ENCODE results near the gene EIF6.

Gene EIF6

GRCh38 chr20:35307666-35308653 is 23.4 kb upstream of the EIF6 start:
- Histone ChIP-seq H3K4me3 (ENCODE audit: low read length) (no peak overlapping the region), H3K36me3 (ENCODE audit: insufficient read depth, low read depth, low read length) (peaks cover 6% of the 10 kb centered on the region), H3K4me1 (ENCODE audit: insufficient read depth, low read length) (peaks cover 14% of the 10 kb centered on the region), H3K27me3 (ENCODE audit: insufficient read depth, low read length) (no peaks in the 10 kb centered on the region), H3K9ac (ENCODE audit: low read depth, low read length) (no peak overlapping the region), H3K27ac (ENCODE audit: low read length) (no peak overlapping the region), H3K9me3 (ENCODE audit: insufficient read depth, low read depth, low read length) (no peaks in the 10 kb centered on the region)

DNA sequence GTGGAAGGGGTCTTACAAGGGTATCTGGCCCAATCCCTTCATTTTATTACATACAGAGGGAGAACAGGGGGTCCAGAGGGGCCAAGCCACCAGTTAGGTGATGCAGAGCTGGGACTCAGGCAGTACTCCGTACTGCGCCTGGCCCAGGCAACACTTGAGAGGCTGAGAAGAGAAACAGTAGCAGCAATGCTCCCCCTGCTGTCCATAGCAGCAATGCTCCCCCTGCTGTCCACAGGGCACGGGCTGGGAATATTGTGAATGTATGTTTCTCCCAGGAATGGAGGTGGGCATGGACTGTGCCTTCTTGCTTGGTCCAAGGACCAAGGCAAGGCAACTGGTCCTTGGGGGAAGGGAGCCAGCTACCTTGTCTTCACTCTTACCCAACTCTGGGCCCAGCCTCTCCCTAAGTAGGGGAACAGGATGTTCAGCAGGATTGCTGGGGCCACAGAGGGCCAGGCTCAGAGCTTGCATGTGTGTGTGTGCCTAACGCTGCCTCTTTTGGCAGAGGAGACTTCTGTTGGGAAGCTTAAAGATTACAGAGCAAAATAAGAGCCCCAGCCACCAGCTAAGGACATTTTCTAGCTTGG is 22.5 kb upstream of the EIF6 start:
- no peak overlapping the region for H3K9ac ChIP-seq (ENCODE audit: low read depth, low read length)
- H3K4me3 ChIP-seq (ENCODE audit: low read length): no peak overlapping the region
- no peaks in the 10 kb centered on the region for H3K9me3 ChIP-seq (ENCODE audit: insufficient read depth, low read depth, low read length)
- H3K27ac ChIP-seq (ENCODE audit: low read length): no peak overlapping the region
- peaks cover 6% of the 10 kb centered on the region for H3K36me3 ChIP-seq (ENCODE audit: insufficient read depth, low read depth, low read length)
- peaks cover 5% of the 10 kb centered on the region for H3K4me1 ChIP-seq (ENCODE audit: insufficient read depth, low read length)
- no peaks in the 10 kb centered on the region for H3K27me3 ChIP-seq (ENCODE audit: insufficient read depth, low read length)

GRCh38 chr20:35305682-35306556 is 21.3 kb upstream of the EIF6 start:
- H3K36me3 ChIP-seq (ENCODE audit: insufficient read depth, low read depth, low read length): peaks cover 6% of the 10 kb centered on the region
- no peak overlapping the region for H3K9ac ChIP-seq (ENCODE audit: low read depth, low read length)
- no peaks in the 10 kb centered on the region for H3K9me3 ChIP-seq (ENCODE audit: insufficient read depth, low read depth, low read length)
- no peaks in the 10 kb centered on the region for H3K27me3 ChIP-seq (ENCODE audit: insufficient read depth, low read length)
- no peaks in the 10 kb centered on the region; the same call in 1 of the 2 replicates for H3K4me1 ChIP-seq (ENCODE audit: insufficient read depth, low read length)
- no peak overlapping the region for H3K4me3 ChIP-seq (ENCODE audit: low read length)
- no peak overlapping the region for H3K27ac ChIP-seq (ENCODE audit: low read length)

DNA sequence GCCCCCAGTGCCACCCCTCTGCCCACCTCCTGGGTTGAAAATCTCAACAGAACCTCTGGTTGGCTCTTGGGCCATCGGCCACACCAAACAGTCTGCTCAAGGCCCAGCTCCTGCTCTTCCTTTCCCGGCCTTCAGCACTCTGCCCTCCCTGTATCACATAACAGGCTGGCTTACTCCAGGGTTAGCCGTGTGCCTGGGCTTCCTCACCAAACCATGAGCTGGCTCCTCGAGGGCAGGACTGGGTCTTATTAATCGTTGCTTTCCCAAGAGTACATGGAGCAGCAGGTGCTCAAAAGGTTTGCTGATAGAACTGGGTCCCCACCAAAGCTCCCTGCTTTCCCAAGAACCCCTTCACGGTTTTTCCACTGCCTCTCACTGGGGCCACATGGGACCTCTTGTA is 20.4 kb upstream of the EIF6 start:
- H3K9ac ChIP-seq (ENCODE audit: low read depth, low read length): no peak overlapping the region
- no peak overlapping the region for H3K4me3 ChIP-seq (ENCODE audit: low read length)
- H3K9me3 ChIP-seq (ENCODE audit: insufficient read depth, low read depth, low read length): no peaks in the 10 kb centered on the region
- H3K27me3 ChIP-seq (ENCODE audit: insufficient read depth, low read length): no peaks in the 10 kb centered on the region
- no peaks in the 10 kb centered on the region; the same call in 1 of the 2 replicates for H3K4me1 ChIP-seq (ENCODE audit: insufficient read depth, low read length)
- H3K36me3 ChIP-seq (ENCODE audit: insufficient read depth, low read depth, low read length): peaks cover 6% of the 10 kb centered on the region
- H3K27ac ChIP-seq (ENCODE audit: low read length): no peak overlapping the region

DNA sequence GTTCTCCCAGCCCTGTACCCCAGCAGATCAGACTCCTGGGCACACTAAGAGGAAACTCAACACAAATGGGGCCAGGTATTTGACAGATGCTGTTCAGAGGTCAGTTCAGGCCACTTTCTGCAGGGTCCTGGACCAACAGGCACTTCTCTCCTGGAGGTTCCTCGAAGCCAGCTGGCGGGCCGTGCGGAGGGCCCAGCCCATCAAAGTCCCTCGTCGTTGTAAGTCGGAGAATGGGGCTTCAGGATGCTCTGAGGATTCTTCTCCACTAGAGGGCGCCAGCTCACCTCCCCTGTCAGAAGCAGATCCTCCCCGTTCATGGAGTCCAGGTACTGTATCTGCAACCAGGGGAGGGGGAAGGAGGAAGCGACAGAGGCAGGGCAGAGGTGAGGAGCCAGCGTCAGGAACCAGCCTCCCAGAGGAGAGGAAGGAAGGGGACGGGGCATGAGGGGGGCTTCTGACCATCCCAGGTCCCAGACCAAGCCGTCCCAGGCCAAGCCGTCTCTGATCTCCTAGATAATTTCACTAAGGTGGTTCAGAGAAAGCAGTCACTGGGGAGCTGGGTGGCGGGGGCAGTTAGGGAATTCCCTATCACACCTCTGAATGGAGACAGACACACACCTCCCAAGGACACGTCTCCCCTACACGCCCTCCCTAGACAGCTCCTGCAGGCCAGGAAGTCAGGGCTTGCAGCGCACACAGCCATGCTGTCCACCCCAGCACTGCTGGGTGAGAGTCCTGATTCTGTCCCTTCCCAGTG is 19.3 kb upstream of the EIF6 start:
- H3K4me1 ChIP-seq (ENCODE audit: insufficient read depth, low read length): no peaks in the 10 kb centered on the region; the same call in 1 of the 2 replicates
- H3K27me3 ChIP-seq (ENCODE audit: insufficient read depth, low read length): no peaks in the 10 kb centered on the region
- no peak overlapping the region for H3K9ac ChIP-seq (ENCODE audit: low read depth, low read length)
- no peaks in the 10 kb centered on the region for H3K9me3 ChIP-seq (ENCODE audit: insufficient read depth, low read depth, low read length)
- no peak overlapping the region for H3K27ac ChIP-seq (ENCODE audit: low read length)
- H3K36me3 ChIP-seq (ENCODE audit: insufficient read depth, low read depth, low read length): peaks cover 6% of the 10 kb centered on the region
- H3K4me3 ChIP-seq (ENCODE audit: low read length): no peak overlapping the region; the same call in 1 of the 2 replicates

- H3K4me3 ChIP-seq (ENCODE audit: low read length): no peak overlapping the region
- H3K27ac ChIP-seq (ENCODE audit: low read length): no peak overlapping the region
- H3K36me3 ChIP-seq (ENCODE audit: insufficient read depth, low read depth, low read length): peaks cover 6% of the 10 kb centered on the region
- no peaks in the 10 kb centered on the region; the same call in 1 of the 2 replicates for H3K4me1 ChIP-seq (ENCODE audit: insufficient read depth, low read length)
- H3K9ac ChIP-seq (ENCODE audit: low read depth, low read length): no peak overlapping the region
- no peaks in the 10 kb centered on the region for H3K9me3 ChIP-seq (ENCODE audit: insufficient read depth, low read depth, low read length)
- H3K27me3 ChIP-seq (ENCODE audit: insufficient read depth, low read length): no peaks in the 10 kb centered on the region
Measured at GRCh38 chr20:35303382-35303734, 18.8 kb upstream of the EIF6 start.

DNA sequence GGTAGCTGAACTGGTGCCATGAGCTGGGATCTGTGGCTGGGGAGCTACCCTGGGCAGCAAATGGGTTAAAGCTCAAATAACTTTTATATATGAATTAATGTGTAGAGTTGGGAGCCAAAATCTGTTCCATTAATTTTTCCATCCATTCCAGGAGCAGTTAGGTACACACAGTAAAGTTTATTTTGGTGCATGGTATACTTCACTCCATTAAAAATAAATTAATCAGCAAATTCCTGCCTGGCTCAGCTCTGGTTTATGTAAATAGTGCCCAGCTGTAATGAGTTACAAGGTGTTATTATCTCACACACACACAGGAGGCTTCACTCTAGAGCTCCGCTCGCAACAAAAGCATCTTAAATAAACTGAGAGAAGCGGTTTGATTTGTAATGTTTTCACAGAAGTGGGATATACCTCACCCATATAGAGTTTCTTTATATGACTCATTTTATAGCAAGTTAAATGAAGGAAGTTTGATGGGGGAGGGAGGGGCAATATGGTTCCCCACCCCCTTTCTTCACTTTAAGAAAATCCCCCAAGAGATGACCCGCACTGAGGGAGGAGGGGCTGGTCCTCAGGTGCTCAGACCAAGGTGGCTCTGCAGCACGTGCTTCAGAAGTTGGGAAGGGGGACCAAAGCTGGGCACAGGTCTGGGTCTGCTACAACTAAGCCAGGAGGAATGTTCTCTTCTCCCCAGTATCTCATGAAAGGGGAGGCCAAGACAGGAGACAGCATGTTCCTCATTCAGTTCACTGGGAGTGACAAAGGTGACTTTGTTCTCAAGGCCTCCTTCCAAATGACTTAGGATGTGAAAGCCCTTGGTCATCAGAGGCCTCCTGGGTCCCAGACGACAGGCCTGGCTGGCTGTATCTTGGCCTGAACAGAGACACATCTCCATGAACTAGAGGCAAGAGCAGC is 18.1 kb upstream of the EIF6 start:
- Histone ChIP-seq H3K27ac (ENCODE audit: low read length) (no peak overlapping the region), H3K9ac (ENCODE audit: low read depth, low read length) (no peak overlapping the region), H3K4me3 (ENCODE audit: low read length) (no peak overlapping the region), H3K9me3 (ENCODE audit: insufficient read depth, low read depth, low read length) (no peaks in the 10 kb centered on the region), H3K36me3 (ENCODE audit: insufficient read depth, low read depth, low read length) (peaks cover 6% of the 10 kb centered on the region), H3K27me3 (ENCODE audit: insufficient read depth, low read length) (no peaks in the 10 kb centered on the region), H3K4me1 (ENCODE audit: insufficient read depth, low read length) (no peaks in the 10 kb centered on the region)

DNA sequence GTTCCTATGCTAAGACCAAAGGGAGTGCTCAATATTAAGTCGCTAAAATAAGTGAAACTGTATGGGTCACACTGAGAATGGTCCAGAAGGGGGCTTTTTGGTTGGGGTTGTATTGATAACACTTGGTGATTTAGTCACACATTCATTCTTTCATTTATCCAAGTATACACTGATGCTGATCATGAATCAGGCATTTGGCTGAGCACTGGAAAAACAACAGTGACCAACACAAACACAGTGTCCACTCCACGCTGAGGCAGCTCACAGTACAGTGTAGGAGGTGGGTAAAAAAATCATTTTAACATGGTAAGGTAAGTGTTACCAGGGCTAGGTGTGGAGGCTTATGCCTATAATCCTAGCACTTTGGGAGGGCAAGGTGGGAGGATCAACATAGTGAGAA is 16.9 kb upstream of the EIF6 start:
- Histone ChIP-seq H3K9me3 (ENCODE audit: insufficient read depth, low read depth, low read length) (no peaks in the 10 kb centered on the region), H3K27me3 (ENCODE audit: insufficient read depth, low read length) (no peaks in the 10 kb centered on the region), H3K9ac (ENCODE audit: low read depth, low read length) (no peak overlapping the region), H3K4me1 (ENCODE audit: insufficient read depth, low read length) (no peaks in the 10 kb centered on the region), H3K27ac (ENCODE audit: low read length) (no peak overlapping the region), H3K36me3 (ENCODE audit: insufficient read depth, low read depth, low read length) (peaks cover 4% of the 10 kb centered on the region), H3K4me3 (ENCODE audit: low read length) (no peak overlapping the region)

DNA sequence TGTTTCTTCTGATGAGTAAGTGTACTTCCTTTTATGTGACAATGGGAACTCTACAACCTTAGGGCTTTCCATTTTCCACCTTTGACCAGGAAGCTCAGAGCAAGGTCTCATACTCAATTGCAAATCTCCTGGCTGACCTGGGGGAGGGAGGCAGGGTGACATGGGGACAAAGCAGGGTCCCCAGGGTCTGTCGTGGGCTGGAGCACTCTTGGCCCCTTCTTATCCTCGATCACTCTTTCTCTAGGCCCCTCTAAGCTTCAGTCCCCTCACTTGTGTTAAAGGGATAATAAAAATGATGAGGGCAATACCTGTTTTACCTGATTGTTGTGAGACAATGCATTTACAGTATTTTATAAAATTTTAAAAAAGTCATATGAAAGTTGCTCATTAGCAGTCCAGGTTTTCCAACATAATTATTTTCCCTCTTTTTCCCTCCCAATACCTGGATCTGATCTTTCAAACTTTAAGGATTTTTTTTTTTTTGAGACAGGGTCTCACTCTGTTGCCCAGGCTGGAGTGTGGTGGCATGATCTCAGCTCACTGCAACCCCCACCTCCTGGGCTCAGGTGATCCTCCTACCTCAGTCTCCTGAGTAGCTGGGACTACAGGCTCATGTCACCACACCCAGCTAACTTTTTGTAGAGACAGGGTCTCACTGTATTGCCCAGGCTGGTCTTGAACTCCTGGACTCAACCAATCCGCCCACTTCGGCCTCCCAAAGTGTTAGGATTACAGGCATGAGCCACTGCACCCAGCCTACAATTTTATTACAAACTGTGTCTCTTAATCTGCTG is 16.1 kb upstream of the EIF6 start:
- Histone ChIP-seq H3K9ac (ENCODE audit: low read depth, low read length) (no peak overlapping the region), H3K27me3 (ENCODE audit: insufficient read depth, low read length) (no peaks in the 10 kb centered on the region), H3K27ac (ENCODE audit: low read length) (no peak overlapping the region), H3K36me3 (ENCODE audit: insufficient read depth, low read depth, low read length) (no peaks in the 10 kb centered on the region), H3K4me3 (ENCODE audit: low read length) (no peak overlapping the region), H3K4me1 (ENCODE audit: insufficient read depth, low read length) (no peaks in the 10 kb centered on the region), H3K9me3 (ENCODE audit: insufficient read depth, low read depth, low read length) (no peaks in the 10 kb centered on the region)

DNA sequence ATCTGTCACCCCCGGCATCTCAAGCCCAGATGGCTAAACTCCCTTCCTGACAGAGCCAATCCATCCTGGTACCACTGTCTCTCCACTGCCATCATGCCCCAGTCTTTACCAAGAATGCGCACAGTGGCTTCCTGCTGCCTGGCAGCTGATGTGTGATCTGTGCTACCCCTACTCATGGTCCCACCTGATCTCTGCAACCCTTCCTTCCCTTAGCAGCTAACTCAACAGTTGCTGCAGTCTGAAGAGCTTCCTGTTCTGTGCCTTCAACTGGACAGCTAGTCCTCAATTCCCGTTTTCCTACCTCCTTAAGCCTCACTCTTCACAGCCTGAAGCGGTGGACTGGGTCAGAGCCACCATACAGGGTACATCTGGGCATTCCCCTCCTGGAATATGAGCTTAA is 15.2 kb upstream of the EIF6 start:
- Histone ChIP-seq H3K27ac (ENCODE audit: low read length) (no peak overlapping the region), H3K36me3 (ENCODE audit: insufficient read depth, low read depth, low read length) (no peaks in the 10 kb centered on the region), H3K4me1 (ENCODE audit: insufficient read depth, low read length) (no peaks in the 10 kb centered on the region), H3K27me3 (ENCODE audit: insufficient read depth, low read length) (no peaks in the 10 kb centered on the region), H3K9ac (ENCODE audit: low read depth, low read length) (no peak overlapping the region), H3K9me3 (ENCODE audit: insufficient read depth, low read depth, low read length) (no peaks in the 10 kb centered on the region), H3K4me3 (ENCODE audit: low read length) (no peak overlapping the region)
